Measurements from ENCODE around the gene SCAMP3.
"Not testable (repeated sequence)": the region's sequence is repeated elsewhere in the genome, so short reads cannot be mapped to it uniquely, and the experiment has no call there.

DNA sequence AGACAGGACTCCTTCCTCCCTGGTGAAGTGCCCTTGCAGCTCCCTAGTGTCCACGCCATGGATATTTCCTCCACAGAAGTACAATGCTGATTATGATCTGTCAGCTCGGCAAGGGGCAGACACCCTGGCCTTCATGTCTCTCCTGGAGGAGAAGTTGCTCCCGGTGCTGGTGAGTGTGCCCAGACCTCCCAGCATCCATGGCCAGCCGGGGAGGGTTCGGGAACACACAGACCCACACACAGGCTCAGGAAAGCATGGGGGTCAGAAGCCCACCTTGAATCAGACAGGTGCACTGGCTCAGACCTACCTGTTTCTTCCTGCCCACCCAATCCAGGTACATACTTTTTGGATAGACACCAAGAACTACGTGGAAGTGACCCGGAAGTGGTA is 50.1 kb downstream of the SCAMP3 start:
- not testable (repeated sequence) for TF ChIP-seq TAF1 (IDR thresholded peaks at IDR 0.05; ENCODE audit: low read depth); CTCF (IDR thresholded peaks at IDR 0.05; ENCODE audit: poor library complexity, severe bottlenecking); RAD21 (conservative IDR thresholded peaks at IDR 0.05)
